ENCODE data around the gene GET4. TPM values are rescaled to one million over a fixed set of nuclear protein-coding genes. Genes with fewer than 3 reads are reported as not detected.

Gene GET4
- total and polyA plus RNA-seq, 2 of the 8 experiments (the other 6 are each of a cell fraction or from before 2014, with no cell fraction given) = 56.7 to 74.1 TPM

DNA sequence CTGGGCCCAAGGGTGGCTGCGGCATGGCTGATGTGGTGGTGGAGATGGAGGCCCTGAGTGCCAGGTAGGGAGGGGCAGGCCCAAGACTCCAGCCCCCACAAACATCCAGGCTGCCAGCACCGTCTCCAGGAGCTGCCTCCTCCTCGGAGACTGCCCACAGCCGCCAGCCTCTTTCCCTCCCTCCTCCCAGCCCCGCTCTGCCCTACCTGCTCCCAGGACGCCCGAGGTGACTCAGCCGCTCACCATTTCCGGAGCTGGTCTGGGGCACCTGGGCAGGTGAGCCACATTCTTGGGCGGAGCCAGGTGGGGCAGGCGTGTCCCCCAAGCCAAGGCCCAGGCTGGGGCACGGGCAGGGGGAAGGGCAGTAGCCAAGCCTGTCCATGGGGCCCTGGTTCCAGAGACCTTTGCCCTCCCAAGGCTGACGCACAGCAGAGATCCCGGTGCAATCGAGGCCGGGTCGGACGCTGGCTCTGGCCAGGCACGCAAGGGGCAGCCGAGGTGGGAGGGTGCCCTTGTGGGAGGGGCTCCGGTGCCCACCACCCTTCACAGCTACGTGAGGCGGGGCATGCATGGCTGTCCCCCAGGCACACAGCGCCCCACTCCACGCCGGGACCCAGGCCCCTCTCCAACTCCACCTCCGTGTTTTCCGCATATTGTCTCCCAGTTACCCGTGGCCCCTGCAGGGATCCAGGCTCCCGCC, 69.4 kb downstream of the GET4 start (continued):
- no peak for TF ChIP-seq CBX8 (IDR thresholded peaks at IDR 0.05; ENCODE audit: borderline replicate concordance, low read depth, low read length)
- TF ChIP-seq TAF1 (IDR thresholded peaks at IDR 0.05; ENCODE audit: low read depth, low read length) = peak; percentile 74
- peak; percentile 76; the same call in 1 of the 2 replicates for TF ChIP-seq YY1 (IDR thresholded peaks at IDR 0.05; ENCODE audit: low read depth, low read length)
- TF ChIP-seq, protein P1, sequence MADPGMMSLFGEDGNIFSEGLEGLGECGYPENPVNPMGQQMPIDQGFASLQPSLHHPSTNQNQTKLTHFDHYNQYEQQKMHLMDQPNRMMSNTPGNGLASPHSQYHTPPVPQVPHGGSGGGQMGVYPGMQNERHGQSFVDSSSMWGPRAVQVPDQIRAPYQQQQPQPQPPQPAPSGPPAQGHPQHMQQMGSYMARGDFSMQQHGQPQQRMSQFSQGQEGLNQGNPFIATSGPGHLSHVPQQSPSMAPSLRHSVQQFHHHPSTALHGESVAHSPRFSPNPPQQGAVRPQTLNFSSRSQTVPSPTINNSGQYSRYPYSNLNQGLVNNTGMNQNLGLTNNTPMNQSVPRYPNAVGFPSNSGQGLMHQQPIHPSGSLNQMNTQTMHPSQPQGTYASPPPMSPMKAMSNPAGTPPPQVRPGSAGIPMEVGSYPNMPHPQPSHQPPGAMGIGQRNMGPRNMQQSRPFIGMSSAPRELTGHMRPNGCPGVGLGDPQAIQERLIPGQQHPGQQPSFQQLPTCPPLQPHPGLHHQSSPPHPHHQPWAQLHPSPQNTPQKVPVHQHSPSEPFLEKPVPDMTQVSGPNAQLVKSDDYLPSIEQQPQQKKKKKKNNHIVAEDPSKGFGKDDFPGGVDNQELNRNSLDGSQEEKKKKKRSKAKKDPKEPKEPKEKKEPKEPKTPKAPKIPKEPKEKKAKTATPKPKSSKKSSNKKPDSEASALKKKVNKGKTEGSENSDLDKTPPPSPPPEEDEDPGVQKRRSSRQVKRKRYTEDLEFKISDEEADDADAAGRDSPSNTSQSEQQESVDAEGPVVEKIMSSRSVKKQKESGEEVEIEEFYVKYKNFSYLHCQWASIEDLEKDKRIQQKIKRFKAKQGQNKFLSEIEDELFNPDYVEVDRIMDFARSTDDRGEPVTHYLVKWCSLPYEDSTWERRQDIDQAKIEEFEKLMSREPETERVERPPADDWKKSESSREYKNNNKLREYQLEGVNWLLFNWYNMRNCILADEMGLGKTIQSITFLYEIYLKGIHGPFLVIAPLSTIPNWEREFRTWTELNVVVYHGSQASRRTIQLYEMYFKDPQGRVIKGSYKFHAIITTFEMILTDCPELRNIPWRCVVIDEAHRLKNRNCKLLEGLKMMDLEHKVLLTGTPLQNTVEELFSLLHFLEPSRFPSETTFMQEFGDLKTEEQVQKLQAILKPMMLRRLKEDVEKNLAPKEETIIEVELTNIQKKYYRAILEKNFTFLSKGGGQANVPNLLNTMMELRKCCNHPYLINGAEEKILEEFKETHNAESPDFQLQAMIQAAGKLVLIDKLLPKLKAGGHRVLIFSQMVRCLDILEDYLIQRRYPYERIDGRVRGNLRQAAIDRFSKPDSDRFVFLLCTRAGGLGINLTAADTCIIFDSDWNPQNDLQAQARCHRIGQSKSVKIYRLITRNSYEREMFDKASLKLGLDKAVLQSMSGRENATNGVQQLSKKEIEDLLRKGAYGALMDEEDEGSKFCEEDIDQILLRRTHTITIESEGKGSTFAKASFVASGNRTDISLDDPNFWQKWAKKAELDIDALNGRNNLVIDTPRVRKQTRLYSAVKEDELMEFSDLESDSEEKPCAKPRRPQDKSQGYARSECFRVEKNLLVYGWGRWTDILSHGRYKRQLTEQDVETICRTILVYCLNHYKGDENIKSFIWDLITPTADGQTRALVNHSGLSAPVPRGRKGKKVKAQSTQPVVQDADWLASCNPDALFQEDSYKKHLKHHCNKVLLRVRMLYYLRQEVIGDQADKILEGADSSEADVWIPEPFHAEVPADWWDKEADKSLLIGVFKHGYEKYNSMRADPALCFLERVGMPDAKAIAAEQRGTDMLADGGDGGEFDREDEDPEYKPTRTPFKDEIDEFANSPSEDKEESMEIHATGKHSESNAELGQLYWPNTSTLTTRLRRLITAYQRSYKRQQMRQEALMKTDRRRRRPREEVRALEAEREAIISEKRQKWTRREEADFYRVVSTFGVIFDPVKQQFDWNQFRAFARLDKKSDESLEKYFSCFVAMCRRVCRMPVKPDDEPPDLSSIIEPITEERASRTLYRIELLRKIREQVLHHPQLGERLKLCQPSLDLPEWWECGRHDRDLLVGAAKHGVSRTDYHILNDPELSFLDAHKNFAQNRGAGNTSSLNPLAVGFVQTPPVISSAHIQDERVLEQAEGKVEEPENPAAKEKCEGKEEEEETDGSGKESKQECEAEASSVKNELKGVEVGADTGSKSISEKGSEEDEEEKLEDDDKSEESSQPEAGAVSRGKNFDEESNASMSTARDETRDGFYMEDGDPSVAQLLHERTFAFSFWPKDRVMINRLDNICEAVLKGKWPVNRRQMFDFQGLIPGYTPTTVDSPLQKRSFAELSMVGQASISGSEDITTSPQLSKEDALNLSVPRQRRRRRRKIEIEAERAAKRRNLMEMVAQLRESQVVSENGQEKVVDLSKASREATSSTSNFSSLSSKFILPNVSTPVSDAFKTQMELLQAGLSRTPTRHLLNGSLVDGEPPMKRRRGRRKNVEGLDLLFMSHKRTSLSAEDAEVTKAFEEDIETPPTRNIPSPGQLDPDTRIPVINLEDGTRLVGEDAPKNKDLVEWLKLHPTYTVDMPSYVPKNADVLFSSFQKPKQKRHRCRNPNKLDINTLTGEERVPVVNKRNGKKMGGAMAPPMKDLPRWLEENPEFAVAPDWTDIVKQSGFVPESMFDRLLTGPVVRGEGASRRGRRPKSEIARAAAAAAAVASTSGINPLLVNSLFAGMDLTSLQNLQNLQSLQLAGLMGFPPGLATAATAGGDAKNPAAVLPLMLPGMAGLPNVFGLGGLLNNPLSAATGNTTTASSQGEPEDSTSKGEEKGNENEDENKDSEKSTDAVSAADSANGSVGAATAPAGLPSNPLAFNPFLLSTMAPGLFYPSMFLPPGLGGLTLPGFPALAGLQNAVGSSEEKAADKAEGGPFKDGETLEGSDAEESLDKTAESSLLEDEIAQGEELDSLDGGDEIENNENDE (IDR thresholded peaks at IDR 0.05; ENCODE audit: insufficient replicate concordance, low read length) = no peak
- no peak for TF ChIP-seq GABPA (IDR thresholded peaks at IDR 0.05; ENCODE audit: borderline replicate concordance, insufficient read depth, low read length)
- TF ChIP-seq HDAC2 (IDR thresholded peaks at IDR 0.05; ENCODE audit: borderline replicate concordance in 1 of 2, low read depth in 2 of 2, low read length in 2 of 2) = no peak
- TF ChIP-seq SIRT6 (IDR thresholded peaks at IDR 0.05; ENCODE audit: low read length) = no peak
- no peak for TF ChIP-seq PHF8 (conservative IDR thresholded peaks at IDR 0.05; ENCODE audit: low read depth, low read length)
- no peak for TF ChIP-seq CREB1 (IDR thresholded peaks at IDR 0.05)
- peak; percentile 74; the same call in 1 of the 2 replicates for TF ChIP-seq TEAD4 (IDR thresholded peaks at IDR 0.05; ENCODE audit: low read depth, low read length)

Measured in H1 (cell line).